CD4-positive, alpha-beta T cell (primary cell): ENCODE measurements around the gene SPATA12. TPM values are rescaled to one million over a fixed set of nuclear protein-coding genes. Genes with fewer than 3 reads are reported as not detected.

Experiments used
- ATAC-seq: fragments of 200-7000 bp; cut with Tn5 transposase; one replicate; pipeline ENCODE4 v1.10.0; 2022; ENCODE audit warnings: mild to moderate bottlenecking; ENCODE audit not compliant: poor library complexity
- CTCF ChIA-PET: fragments of 350-600 bp; sonication (Branson Sonifier 250); formaldehyde crosslinking; loops from one replicate; lab custom pipeline; 2021; ENCODE audit warnings: antibody characterized with exemption, inconsistent platforms; lab: Charles Lee
- POLR2A ChIA-PET: fragments of 350-600 bp; sonication (Branson Sonifier 250); formaldehyde crosslinking; loops from one replicate; lab custom pipeline; 2021; ENCODE audit warnings: antibody characterized with exemption, inconsistent platforms; lab: Charles Lee
- DNase-seq, 14 experiments: peaks; one replicate each; pipeline ENCODE4 v3.0.0-alpha.2; 2013 to 2020; ENCODE audit warnings: mixed read lengths in 2 of 14
- H3K27ac ChIP-seq, 2 donors: one replicate each; pipeline versions ENCODE4 v1.5.1 to v1.7.0; 2013; ENCODE audit warnings: low read length in 2 of 2, low read depth in 1 of 2, mild to moderate bottlenecking in 1 of 2
- H3K27me3 ChIP-seq, 2 experiments: 1 replicate in 1 of 2; 2 replicates in 1 of 2; pipeline versions ENCODE4 v1.6.1 to v1.7.0; 2013; ENCODE audit warnings: low read length in 2 of 2, control low read depth in 1 of 2, mild to moderate bottlenecking in 1 of 2, moderate library complexity in 1 of 2; ENCODE audit not compliant: insufficient read depth in 2 of 2, control insufficient read depth in 1 of 2
- H3K36me3 ChIP-seq: one replicate; pipeline ENCODE4 v1.6.1; 2013; ENCODE audit warnings: low read length, control low read depth; ENCODE audit not compliant: insufficient read depth
- H3K4me1 ChIP-seq: one replicate; pipeline ENCODE4 v1.6.1; 2013; ENCODE audit warnings: low read length, control low read depth; ENCODE audit not compliant: insufficient read depth
- H3K4me3 ChIP-seq: one replicate; pipeline ENCODE4 v1.5.1; 2013; ENCODE audit warnings: mild to moderate bottlenecking, low read length, moderate library complexity
- H3K9me3 ChIP-seq, 2 experiments: 1 replicate in 1 of 2; 2 replicates in 1 of 2; pipeline versions ENCODE4 v1.6.1 to v1.7.0; 2013; ENCODE audit warnings: low read length in 2 of 2, mild to moderate bottlenecking in 2 of 2, control low read depth in 1 of 2, moderate library complexity in 1 of 2; ENCODE audit not compliant: control insufficient read depth in 1 of 2, insufficient read depth in 1 of 2
- H3K27ac Mint-ChIP-seq: one replicate; pipeline ENCODE4 v1.8.0; 2020; ENCODE audit warnings: mixed read lengths
- H3K27me3 Mint-ChIP-seq: one replicate; pipeline ENCODE4 v1.8.0; 2021; ENCODE audit warnings: mixed read lengths
- H3K36me3 Mint-ChIP-seq: one replicate; pipeline ENCODE4 v1.8.0; 2021; ENCODE audit warnings: low read depth, mixed read lengths
- H3K4me1 Mint-ChIP-seq: one replicate; pipeline ENCODE4 v1.8.0; 2021; ENCODE audit warnings: low read depth, mixed read lengths
- H3K4me3 Mint-ChIP-seq: one replicate; pipeline ENCODE4 v1.8.0; 2020; ENCODE audit warnings: mild to moderate bottlenecking, mixed read lengths
- H3K9me3 Mint-ChIP-seq: one replicate; pipeline ENCODE4 v1.8.0; 2020; ENCODE audit warnings: mixed read lengths
- CTCF ChIP-seq: fragments of 200-600 bp; IDR thresholded peaks from one replicate; pipeline ENCODE4 v1.8.0; 2022; ENCODE audit warnings: antibody characterized with exemption, mild to moderate bottlenecking
- intact Hi-C, 2 experiments: fragments of 100-400 bp; cut with DNase I in 1 of 2; cut with micrococcal nuclease in 1 of 2; formaldehyde crosslinking; loops; one replicate each; pipeline versions ENCODE4 v1.15.1 to v1.9.0; 2023 to 2025; cut with DNase I, micrococcal nuclease
- total RNA-seq, 174 experiments: library from RNA in 2 of 174; stranded (reverse) in 2 of 174; gene quantifications; one replicate each; pipeline ENCODE4 v1.2.3 and lab custom pipeline; 2021 to 2026

Gene SPATA12
- total RNA-seq, 2 experiments from 2014 or later, result not detected

- no peaks in the 10 kb centered on the region for H3K9me3 Mint-ChIP-seq
- H3K27me3 ChIP-seq, result peaks cover 5 to 7% of the 10 kb centered on the region in 2 experiments
- no peak overlapping the region for H3K4me3 Mint-ChIP-seq
- intact Hi-C loops, result no loop called here
- ATAC-seq (no peak), DNase-seq (no peak)
- H3K36me3 ChIP-seq, result no peaks in the 10 kb centered on the region
- ChIA-PET CTCF (no interaction called here), POLR2A (no interaction called here)
- TF ChIP-seq CTCF, result no peak
- H3K4me1 Mint-ChIP-seq, result no peaks in the 10 kb centered on the region
- no peak overlapping the region for H3K4me3 ChIP-seq
- no peaks in the 10 kb centered on the region for H3K36me3 Mint-ChIP-seq
- H3K4me1 ChIP-seq, result peaks cover 3% of the 10 kb centered on the region
- H3K27ac Mint-ChIP-seq, result no peak overlapping the region
- no peak overlapping the region for H3K27ac ChIP-seq
- peaks cover 0 to 5% of the 10 kb centered on the region in 2 experiments for H3K9me3 ChIP-seq
- H3K27me3 Mint-ChIP-seq, result peaks cover 21% of the 10 kb centered on the region
Measured at GRCh38 chr3:57065588-57065987, 5.1 kb downstream of the SPATA12 start.

- intact Hi-C loops, result no loop called here
- Histone ChIP-seq H3K4me1 (peaks cover 3% of the 10 kb centered on the region), H3K4me3 (no peak overlapping the region), H3K27ac (no peak overlapping the region), H3K9me3 (peaks cover 0 to 5% of the 10 kb centered on the region in 2 experiments), H3K27me3 (peaks cover 7% of the 10 kb centered on the region in 2 experiments), H3K36me3 (no peaks in the 10 kb centered on the region)
- Mint-ChIP-seq H3K9me3 (no peaks in the 10 kb centered on the region), H3K27me3 (peaks cover 21% of the 10 kb centered on the region), H3K36me3 (no peaks in the 10 kb centered on the region), H3K4me1 (no peaks in the 10 kb centered on the region), H3K27ac (no peak overlapping the region), H3K4me3 (no peak overlapping the region)
- ATAC-seq (no peak), DNase-seq (no peak)
- ChIA-PET CTCF (no interaction called here), POLR2A (no interaction called here)
- no peak for TF ChIP-seq CTCF
Measured at GRCh38 chr3:57066471-57066870, 6.0 kb downstream of the SPATA12 start.

- Mint-ChIP-seq H3K27me3 (peaks cover 28% of the 10 kb centered on the region), H3K36me3 (no peaks in the 10 kb centered on the region), H3K4me1 (no peaks in the 10 kb centered on the region), H3K4me3 (no peak overlapping the region), H3K27ac (no peak overlapping the region), H3K9me3 (no peaks in the 10 kb centered on the region)
- ATAC-seq, result peak; percentile 29
- ChIA-PET POLR2A (no interaction called here), CTCF (interaction anchor here (1.2 kb wide), 1 partner anchor 31 kb away, joined by 3 read pairs; no protein-coding TSS in a partner anchor)
- no peak for TF ChIP-seq CTCF
- no peak overlapping the region for H3K27ac ChIP-seq
- peak in 3 of 14 experiments; percentile 10 to 72 (median 60) for DNase-seq
- no peaks in the 10 kb centered on the region for H3K36me3 ChIP-seq
- peaks cover 3% of the 10 kb centered on the region for H3K4me1 ChIP-seq
- intact Hi-C loops, result no loop called here
- peaks cover 11 to 13% of the 10 kb centered on the region in 2 experiments for H3K27me3 ChIP-seq
- H3K4me3 ChIP-seq, result no peak overlapping the region
- no peaks in the 10 kb centered on the region for H3K9me3 ChIP-seq
Measured at GRCh38 chr3:57068437-57069089, 8.1 kb downstream of the SPATA12 start.
